Activated CD4-positive, alpha-beta T cell treated with anti-CD3 and anti-CD28 coated beads, Interleukin-2, amount 50 U/mL, for 4 hours (primary cell): ENCODE results near the gene C19orf47.
A peak's percentile ranks its signal among the peaks of the same experiment; 100 is the strongest.
"Not testable (repeated sequence)": the region's sequence is repeated elsewhere in the genome, so short reads cannot be mapped to it uniquely, and the experiment has no call there.

Experiments used
- DNase-seq, 2 experiments: peaks; one replicate each; pipeline ENCODE4 v3.0.0-alpha.2; 2020

Gene C19orf47

DNA sequence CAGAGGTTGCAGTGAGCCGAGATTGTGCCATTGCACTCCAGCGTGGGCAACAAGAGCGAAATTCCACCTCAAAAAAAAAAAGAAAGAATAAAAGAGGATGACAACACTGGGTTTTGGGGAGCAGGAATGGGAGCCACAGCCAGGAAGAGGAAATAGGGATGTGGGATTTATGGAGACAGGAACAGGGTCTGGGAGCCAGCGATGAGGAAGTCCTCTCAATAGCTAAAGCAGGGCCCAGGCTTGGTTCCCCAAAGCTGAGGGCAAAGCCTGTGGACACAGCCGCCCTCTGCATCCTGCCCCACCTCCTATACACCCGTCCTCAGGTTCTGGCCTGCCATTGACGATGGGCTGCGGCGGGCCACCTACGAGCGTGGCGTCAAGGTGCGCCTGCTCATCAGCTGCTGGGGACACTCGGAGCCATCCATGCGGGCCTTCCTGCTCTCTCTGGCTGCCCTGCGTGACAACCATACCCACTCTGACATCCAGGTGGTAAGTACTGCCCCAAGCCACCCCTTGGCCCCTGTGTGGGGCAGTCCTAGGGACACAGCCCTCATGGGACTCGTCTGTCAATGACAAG, 28.2 kb upstream of the C19orf47 start:
- no peak for DNase-seq

DNA sequence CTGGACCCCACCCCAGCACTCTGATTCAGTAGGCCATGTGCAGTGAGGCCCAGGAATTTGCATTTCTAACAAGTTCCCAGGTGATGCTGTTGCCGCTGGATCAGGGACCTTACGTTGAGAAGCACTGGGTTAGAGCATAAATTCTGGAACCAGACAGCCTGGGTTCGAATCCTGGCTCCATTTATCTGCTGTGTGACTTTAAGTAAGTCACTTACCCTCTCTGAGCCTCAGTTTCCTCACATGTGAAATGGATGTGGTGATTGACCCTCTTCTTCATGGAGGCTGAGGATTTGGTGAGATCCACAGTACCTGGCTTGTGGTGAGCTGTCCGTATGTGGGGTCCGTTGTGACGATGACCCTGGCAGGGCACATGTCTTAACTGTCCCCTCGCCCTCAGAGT, 25.9 kb upstream of the C19orf47 start:
- no peak for DNase-seq

DNA sequence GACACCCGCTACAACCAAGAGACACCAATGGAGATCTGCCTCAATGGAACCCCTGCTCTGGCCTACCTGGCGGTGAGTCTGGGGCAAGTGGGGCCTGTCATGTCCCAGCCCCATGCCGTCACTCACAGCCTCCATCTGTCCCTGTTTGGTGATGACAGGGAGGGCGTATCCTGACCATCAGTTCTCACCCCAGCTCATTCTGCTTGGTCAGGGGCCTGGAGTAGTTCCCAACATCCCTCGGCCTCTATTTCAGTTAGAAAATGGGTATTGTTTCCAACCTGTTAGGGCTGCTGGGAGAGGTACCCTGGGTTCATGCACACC, 23.6 kb upstream of the C19orf47 start:
- DNase-seq = no peak

DNA sequence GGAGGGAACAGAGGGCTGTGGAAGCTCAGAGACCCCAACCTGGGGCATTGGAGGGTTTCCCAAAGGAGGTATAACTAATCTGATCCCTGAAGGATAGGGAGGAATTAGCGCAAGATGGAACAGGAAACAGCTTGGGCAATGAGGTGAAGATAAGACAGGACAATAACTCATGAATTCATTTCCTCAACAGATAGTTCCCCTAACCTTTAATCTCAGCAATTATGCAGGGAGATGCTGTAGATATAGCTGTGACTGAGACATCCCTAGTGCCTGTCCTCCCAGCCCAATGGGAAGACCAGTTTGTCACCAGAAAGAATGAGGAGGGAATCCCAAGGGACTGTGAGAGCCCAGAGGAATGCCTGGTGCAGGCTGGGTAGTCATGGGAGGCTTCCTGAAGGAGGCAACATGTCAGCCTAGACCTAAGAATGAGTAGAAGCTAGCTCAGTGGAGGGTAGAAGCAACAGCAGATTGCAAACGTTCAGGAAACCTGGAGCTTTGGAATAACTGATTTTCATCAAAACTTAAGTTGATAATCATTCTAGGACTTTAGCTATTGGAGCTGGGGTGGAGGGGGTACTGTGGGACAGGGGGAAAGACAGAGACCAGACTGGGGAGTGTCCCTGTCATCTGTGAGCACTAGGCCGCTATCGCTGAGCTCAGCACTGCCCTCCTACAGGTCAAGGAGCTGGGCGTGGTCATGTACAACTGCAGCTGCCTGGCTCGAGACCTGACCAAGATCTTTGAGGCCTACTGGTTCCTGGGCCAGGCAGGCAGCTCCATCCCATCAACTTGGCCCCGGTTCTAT, 23.0 kb upstream of the C19orf47 start:
- no peak for DNase-seq

DNA sequence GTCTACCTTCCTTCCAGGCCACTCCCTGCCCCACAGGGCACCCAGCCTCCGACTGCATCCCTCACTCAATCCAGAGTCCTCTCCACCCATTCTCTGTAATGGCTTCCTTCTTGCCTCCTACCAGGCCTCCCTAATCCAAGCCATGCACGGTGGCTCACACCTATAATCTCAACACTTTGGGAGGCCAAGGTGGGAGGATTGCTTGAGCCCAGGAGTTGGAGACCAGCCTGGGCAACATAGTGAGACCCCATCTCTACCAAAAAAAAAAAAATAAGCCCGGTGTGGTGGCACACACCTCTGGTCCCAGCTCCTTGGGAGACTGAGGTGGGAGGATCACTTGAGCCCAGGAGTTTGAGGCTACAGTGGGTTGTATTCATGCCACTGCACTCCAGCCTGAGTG, 22.1 kb upstream of the C19orf47 start:
- not testable (repeated sequence) for DNase-seq

DNA sequence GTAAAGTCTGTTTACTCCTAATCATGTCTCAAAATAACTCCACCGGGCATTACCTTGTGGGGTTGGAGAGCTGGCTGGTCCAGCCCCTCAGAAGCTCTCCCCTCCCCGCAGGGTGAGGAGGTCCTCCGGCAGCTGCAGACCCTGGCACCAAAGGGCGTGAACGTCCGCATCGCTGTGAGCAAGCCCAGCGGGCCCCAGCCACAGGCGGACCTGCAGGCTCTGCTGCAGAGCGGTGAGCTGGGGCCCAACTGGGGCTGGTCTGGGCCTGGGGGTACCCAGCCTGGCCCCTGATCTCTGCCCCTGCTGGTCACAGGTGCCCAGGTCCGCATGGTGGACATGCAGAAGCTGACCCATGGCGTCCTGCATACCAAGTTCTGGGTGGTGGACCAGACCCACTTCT, 21.6 kb upstream of the C19orf47 start:
- no peak for DNase-seq

DNA sequence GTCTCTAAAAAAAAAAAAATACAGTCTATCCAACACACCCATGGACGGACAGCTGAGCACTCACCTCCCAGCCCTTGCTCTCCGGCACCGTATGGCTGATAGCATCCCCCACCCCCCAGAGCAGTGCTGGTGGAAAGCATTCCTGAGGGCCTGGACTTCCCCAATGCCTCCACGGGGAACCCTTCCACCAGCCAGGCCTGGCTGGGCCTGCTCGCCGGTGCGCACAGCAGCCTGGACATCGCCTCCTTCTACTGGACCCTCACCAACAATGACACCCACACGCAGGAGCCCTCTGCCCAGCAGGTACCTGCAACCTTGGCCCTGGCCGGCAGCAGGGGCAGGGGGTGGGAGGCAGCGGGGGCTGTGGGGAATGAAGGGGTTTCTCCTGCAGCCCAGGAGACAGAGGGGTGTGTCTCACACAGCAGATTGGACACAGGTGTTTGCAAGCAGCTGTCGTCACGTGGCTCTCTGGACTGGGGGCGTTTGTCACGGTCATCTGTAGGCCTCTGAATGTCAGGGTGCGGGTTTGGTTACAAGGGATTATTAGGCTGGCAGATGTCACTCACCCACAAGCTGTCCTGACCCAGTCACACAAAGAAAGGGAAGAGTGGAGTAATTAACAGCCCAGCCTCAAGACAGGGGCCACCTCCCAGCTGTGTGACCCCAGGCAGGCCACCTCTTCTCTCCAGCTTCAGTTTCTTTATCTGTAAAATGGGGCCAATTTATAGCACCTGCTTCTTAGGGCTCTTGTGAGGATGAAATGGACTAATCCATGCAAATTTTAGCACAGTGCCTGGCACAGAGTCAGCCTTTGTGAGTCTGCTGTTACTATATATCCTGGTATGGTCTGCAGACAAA, 19.6 kb upstream of the C19orf47 start:
- no peak for DNase-seq

DNA sequence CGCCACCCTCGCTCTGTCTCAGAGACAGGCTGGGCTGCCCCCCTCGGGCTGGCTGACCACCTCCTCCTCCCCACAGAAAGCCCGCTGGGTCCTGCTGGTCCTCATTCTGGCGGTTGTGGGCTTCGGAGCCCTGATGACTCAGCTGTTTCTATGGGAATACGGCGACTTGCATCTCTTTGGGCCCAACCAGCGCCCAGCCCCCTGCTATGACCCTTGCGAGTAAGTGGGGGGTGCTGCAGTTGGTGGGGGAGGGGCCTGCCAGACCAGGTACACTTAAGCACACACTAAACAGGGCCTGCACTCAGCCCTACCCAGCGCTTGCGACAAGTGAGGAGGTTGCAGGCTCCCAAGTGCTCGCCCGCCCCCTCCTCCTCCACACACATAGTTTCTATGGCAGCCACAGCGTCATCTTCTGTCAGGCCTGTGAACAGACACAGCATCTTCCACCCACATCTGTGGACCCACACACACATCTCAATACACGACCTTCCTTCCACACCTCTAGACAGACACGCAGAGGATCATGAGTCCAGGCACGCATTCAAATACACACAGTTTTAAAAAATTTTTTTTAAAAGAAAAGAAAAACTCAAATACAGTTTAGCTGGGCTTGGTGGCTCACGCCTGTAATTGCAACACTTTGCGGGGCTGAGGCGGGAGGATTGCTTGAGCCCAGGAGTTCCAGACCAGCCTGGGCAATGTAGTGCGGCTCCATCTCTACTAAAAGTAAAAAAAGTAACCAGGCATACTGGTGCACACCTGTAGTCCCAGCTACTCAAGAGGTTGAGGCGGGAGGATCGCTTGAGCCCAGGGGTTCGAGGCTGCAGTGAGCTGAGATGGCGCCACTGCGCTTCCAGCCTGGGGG, 18.7 kb upstream of the C19orf47 start:
- no peak for DNase-seq

DNA sequence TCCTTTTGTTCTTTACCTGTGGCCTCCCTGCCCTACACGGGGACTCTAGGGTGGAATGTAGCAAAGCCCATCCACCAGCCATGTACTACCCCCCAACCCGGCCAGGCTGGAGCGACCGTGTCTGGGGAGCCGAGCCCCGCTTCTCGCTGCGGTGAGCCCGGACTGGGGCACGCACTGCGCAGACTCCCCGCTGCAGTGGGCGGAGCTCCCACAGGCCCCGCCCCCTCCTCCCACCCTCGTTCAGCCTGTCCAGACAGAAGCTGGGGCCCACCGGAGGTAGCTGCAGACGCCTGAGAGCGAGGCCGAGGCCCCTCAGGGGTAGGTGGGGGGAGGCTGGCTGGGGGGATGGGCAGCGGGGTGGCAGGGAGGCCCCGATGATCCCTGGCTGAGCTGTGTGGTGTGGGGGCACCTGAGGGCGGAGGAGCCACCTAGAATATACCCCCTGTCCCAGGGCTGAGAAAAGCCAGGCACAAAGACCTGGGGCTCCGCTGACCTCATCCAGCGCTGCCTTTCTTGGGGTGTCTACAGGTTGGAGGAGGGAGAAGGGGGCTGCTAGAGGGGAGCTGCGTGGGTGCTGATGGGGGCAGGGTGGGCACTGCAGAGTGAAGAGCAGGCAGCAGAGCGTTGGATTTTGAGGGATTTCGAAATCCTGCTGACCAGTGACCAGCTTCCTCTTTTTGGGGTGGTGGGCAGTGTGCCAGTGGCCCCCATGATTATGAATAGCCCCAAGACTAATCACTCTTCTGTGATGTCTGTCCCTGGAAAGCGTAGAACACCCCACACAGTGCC, 17.6 kb upstream of the C19orf47 start:
- DNase-seq = peak; percentile 7 to 12

DNA sequence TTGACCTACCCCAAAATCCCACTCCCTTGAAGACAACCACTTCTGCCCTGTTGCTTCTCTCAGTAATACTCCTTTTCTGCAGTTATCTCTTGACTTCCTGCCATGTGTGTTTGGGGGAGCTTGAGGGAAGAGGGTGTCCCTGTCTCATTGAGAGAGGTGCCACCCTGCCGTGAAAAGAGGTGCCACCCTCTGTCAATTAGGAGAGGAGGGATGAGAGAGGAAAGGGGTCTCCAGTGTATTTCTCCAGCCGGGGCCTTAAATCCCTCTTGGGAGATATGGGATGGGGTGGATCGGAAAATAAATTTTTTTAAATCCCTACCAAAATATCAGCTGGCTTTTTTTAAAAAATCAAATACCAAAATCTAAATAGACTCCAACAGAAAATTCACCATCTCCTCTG, 16.8 kb upstream of the C19orf47 start:
- no peak for DNase-seq

DNA sequence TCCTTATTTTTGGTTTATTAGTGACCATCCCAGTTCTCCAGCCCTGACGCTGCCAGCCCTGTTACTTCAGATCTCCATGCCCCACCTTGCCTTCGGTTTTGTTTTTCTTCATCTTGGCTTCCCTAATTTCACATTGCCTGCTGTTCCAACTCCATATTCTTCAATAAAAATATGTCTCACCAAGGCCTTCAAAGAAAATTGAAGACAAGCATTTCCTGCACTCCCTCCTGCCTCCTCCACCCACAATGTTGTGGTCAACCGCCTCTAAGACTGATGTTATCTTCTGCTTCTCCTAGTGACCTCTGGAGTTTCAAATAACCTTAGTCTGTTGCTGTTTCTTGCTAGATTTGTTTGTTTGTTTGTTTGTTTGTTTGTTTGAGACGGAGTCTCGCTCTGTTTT, 14.9 kb upstream of the C19orf47 start:
- no peak for DNase-seq

DNA sequence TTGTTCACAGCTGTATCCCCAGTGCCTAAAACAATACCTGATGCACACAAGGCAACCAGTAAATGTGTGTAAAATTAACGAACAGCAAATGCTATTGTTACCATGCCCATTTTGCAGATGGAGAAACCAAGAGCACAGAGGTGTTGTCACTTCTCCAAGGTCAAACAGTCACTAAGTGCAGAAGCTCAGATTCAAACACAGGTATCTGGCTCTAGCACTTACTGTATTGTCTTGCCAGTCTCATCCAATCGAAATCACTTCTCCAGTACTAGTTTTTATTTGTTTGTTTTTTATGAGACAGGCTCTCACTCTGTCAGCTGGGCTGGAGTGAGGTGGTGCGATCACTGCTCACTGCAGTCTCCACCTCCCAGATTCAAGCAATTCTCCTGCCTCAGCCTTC, 14.0 kb upstream of the C19orf47 start:
- DNase-seq = no peak

DNA sequence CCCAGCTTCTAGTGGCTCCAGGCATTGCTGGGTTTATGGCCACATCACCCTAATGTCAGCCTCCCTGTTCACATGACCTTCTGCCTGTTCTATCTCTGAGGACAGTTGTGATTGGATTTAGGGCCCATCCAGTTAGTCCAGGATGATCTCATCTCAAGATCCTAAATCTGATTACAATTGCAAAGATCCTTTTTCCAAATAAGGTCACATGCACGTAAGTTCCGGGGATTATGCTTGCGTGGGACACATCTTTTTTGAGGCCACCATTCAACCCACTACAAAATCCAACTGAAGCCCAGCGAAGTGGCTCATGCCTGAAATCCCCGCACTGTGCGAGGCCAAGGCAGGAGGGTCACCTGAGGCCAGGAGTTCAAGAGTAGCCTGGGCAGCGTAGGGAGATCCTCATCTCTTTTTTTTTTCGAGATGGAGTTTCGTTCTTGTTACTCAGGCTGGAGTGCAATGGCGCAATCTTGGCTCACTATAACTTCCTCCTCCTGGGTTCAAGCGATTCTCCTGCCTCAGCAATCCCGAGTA, 12.6 kb upstream of the C19orf47 start:
- DNase-seq = no peak

DNA sequence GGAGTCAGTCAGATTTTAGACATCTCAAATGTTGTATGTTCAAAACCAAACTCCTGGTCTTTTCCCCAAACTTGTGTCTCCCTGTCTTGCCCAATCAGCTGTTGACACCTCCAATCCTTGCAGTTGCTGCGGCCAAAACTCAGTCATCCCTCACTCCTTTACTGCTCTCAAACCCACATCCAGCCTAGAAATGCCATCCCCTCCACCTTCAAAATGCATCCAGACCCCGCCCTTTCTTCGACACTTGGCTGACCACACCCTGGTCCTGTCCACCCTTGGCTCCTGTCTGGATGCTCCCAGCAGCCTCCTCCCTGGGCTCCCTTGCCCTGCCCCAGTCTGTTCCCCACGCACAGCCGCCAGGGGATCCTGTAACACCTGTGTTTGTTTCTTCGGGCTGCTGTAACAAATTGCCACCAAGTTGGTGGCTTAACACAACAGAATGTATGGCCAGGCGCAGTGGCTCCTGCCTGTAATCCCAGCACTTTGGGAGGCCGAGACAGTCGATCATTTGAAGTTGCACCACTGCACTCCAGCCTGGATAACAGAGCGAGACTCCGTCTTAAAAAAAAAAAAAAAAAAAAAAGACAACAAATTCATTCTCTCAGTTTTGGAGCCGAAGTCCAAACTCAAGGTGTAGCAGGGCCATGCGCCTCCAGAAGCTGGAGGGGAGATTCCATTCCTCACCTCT, 12.0 kb upstream of the C19orf47 start:
- DNase-seq = no peak

DNA sequence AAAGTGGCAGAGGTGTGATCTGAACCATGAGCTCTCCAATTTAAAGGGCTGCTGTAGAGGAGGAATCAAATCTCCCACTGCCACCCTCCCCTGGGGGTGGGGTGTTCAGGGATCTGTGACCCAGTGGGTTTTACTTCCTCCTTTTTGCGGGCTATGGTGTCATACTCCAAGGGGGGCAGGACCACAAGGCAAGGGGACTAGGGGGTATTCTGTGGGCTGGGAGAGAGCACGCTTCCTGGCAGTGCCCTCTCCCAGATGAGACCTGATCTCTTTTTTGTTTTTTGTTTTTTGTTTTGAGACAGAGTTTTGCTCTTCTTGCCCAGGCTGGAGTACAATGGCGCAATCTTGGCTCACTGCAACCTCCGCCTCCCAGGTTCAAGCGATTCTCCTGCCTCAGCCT, 10.6 kb upstream of the C19orf47 start:
- DNase-seq = no peak

DNA sequence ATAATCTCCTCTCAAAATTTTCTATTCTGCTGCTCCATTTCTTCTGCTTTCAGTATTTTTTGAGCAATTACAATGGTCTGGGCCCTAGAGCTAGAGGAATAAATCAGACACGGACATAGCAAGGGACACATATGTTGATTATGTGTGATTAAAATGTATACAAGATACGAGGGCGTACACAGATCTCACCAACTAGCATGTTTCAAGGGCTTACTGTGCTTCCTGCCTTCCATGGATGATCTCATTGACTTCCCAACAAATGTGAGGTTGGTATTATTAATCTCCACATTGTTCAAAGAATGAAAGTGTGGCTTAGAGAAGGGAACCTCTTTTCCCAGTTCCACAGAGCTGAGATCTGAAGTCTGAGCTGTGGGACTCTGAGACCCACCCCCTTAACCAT, 9.4 kb upstream of the C19orf47 start:
- DNase-seq = no peak

DNA sequence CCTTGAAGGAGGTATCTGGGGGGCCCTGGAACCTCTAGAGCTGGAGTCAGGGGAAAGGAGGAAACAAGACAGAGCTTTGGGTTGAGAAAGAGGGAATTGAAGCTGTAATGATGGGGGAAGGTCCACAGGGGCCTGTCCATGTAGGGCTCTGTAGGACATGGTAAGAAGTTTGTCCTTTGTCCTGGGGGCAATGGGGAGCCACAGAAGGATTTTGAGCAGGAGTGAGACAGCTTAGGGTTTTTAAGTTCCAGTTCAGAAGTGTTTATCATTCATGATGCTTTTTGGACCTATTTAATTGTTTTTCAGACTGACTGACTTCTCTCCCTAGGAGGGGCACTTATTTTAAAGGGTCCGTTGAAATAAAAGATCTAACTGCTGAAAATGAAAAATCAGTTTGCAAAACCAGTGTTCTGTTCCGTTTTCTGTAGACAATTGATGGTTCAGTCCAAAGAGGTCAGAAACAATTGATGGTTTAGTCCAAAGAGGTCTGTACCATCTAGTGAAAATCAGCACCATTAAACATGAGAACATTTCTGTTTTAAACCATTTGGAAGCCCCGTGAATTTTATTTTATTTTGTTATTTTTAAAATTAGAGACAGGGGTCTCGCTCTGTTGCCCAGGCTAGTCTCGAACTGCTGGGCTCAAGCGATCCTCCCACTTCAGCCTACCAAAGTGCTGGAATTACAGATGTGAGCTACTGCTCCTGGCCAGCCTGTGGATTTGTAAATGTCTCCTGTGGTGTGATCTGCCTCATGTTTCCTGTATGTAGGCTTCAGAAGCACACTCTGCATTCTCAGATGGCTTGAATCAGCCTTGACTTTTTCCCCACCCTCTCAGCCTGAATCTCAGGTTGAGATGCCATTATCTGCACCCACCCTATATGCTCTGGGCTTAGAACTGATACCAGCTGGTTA, 8.7 kb upstream of the C19orf47 start:
- no peak for DNase-seq

DNA sequence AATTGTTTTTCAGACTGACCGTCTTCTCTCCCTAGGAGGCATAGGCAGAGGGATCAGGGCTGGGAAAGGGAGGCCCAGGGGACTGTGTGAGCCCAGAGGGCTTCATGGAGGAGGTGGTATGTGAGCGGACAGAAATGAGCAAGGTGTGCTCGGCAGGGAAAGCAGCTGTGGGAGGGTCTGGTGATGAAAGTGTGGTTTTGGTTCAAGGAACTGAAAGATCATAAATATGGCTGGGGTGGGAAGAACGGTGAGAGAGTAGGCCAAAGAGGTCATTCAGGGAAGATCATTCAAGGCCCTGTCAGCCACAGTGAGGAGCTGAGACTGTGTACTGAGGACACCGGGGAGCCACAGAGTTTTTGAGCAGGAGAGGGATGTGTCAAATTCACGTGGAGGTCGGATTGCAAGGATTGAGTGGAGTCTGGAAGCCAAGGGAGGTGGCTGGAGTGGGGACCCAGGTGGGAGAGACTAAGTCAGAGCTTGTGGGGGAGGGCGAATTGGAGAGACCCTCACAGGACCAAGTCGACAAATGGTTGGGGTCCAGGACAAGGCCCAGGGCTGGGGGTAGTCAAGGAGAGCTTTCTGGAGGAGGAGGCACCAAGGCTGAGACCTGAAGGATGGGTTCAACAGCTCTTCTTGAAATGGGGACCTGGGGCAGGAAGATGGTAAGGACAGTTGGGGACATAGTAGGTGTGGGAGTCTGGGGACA, 7.9 kb upstream of the C19orf47 start:
- DNase-seq = no peak

DNA sequence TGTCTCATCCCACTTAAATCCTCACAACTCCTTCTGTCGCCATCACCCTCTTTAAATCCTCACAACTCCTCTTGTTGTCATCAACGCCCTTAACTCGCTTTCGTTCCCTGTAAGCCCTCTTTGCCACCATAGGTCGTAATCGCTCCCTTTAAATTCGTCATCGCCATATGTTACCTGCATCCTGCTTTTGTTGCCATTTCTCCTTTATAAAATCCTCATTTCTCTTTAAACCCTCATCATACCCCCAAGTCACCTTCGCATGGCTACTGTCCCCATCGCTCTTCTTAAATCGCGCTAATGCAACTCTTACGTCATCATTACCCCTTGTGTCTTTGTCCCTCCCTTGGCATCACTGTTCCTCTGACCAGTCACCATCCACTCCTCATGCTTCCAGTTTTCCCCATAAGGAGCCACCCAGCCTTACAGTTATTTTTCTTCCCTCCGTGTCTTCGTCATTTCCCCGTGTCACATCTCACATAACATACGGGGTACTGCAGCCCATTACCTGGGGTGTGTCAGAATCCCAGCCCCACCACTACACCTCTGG, 837 bp upstream of the C19orf47 start:
- DNase-seq = no peak
